IMR-90 (cell line): Measurements from ENCODE around the gene CDHR3. TPM values are rescaled to one million over a fixed set of nuclear protein-coding genes. Genes with fewer than 3 reads are reported as not detected.

Source experiments
- ATAC-seq: fragments of 200-7000 bp; cut with Tn5 transposase; 2 replicates; pipeline ENCODE4 v1.9.1; 2020; ENCODE audit warnings: low read depth, mild to moderate bottlenecking, moderate library complexity
- BruUV-seq: library from RNA; stranded (reverse); fragments of 400-500 nt; replicated peaks from 2 replicates; lab custom pipeline; 2021; lab: Mats Ljungman, UMichigan
- CTCF ChIA-PET: fragments of 300-600 bp; formaldehyde crosslinking; extraction: SDS; loops from one replicate; lab custom pipeline; 2021; ENCODE audit warnings: antibody characterized with exemption; lab: Yijun Ruan, JAX
- POLR2A ChIA-PET: fragments of 300-600 bp; sonication (Branson Sonifier 250); formaldehyde crosslinking; loops from one replicate; lab custom pipeline; 2022; ENCODE audit warnings: antibody characterized with exemption; ENCODE audit not compliant: unreplicated experiment; lab: Charles Lee
- DNase-seq: peaks from one replicate; pipeline ENCODE4 v3.0.0; 2013
- H2AFZ ChIP-seq: replicated peaks from 2 replicates; pipeline ENCODE3; 2013; ENCODE audit warnings: low read length, mild to moderate bottlenecking; ENCODE audit not compliant: poor library complexity
- H2AK5ac ChIP-seq: 2 replicates; pipeline ENCODE4 v1.6.1; 2013; ENCODE audit warnings: low read depth, low read length, inconsistent platforms
- H2AK9ac ChIP-seq: replicated peaks from 2 replicates; pipeline ENCODE3; 2013; ENCODE audit warnings: mild to moderate bottlenecking, low read depth, low read length, moderate library complexity; ENCODE audit not compliant: poor library complexity
- H2BK120ac ChIP-seq: 2 replicates; pipeline ENCODE4 v1.6.1; 2013; ENCODE audit warnings: low read depth, low read length, inconsistent platforms
- H2BK15ac ChIP-seq: 3 replicates; pipeline ENCODE4 v1.6.1; 2013; ENCODE audit warnings: low read depth, low read length, inconsistent platforms
- H2BK20ac ChIP-seq: 2 replicates; pipeline ENCODE4 v1.6.1; 2013; ENCODE audit warnings: low read depth, mild to moderate bottlenecking, inconsistent platforms, low read length, moderate library complexity
- H2BK5ac ChIP-seq: 2 replicates; pipeline ENCODE4 v1.6.1; 2013; ENCODE audit warnings: mild to moderate bottlenecking, low read depth, low read length, inconsistent platforms; ENCODE audit not compliant: poor library complexity, severe bottlenecking
- H3K14ac ChIP-seq: replicated peaks from 2 replicates; pipeline ENCODE4 v1.6.1; 2013; ENCODE audit warnings: low read depth, low read length, inconsistent platforms
- H3K18ac ChIP-seq: 2 replicates; pipeline ENCODE4 v1.6.1; 2013; ENCODE audit warnings: low read depth, low read length, control low read depth
- H3K23ac ChIP-seq: 2 replicates; pipeline ENCODE4 v1.6.1; 2013; ENCODE audit warnings: low read depth, low read length, inconsistent platforms
- H3K27ac ChIP-seq: 2 replicates; pipeline ENCODE4 v1.5.1; 2013; ENCODE audit warnings: mild to moderate bottlenecking, control low read depth, low read length; ENCODE audit not compliant: insufficient read depth
- H3K27me3 ChIP-seq: 2 replicates; pipeline ENCODE4 v1.6.1; 2013; ENCODE audit warnings: low read length; ENCODE audit not compliant: control insufficient read depth, insufficient read depth
- H3K36me3 ChIP-seq: 2 replicates; pipeline ENCODE4 v1.6.1; 2013; ENCODE audit warnings: low read length, mixed read lengths; ENCODE audit not compliant: control insufficient read depth, insufficient read depth
- H3K4ac ChIP-seq: 2 replicates; pipeline ENCODE4 v1.6.1; 2013; ENCODE audit warnings: low read depth, low read length, inconsistent platforms
- H3K4me1 ChIP-seq: 2 replicates; pipeline ENCODE4 v1.6.1; 2013; ENCODE audit warnings: low read length, mixed read lengths; ENCODE audit not compliant: control insufficient read depth, insufficient read depth
- H3K4me2 ChIP-seq: 2 replicates; pipeline ENCODE4 v1.6.1; 2013; ENCODE audit warnings: low read depth, mild to moderate bottlenecking, control low read depth, low read length, moderate library complexity
- H3K4me3 ChIP-seq: 2 replicates; pipeline ENCODE4 v1.5.1; 2013; ENCODE audit warnings: low read depth, mild to moderate bottlenecking, control low read depth, low read length, moderate library complexity; ENCODE audit not compliant: insufficient read depth
- H3K56ac ChIP-seq: 2 replicates; pipeline ENCODE4 v1.6.1; 2013; ENCODE audit warnings: low read length, inconsistent platforms; ENCODE audit not compliant: insufficient read depth; ENCODE audit errors: extremely low read depth
- H3K79me1 ChIP-seq, 2 experiments: 2 replicates each; pipeline ENCODE4 v1.6.1; 2013; ENCODE audit warnings: low read length in 2 of 2, inconsistent platforms in 1 of 2, low read depth in 1 of 2
- H3K9ac ChIP-seq: 2 replicates; pipeline ENCODE4 v1.6.1; 2013; ENCODE audit warnings: low read depth, low read length, control low read depth
- H3K9me1 ChIP-seq: 2 replicates; pipeline ENCODE4 v1.6.1; 2013; ENCODE audit warnings: low read length, inconsistent platforms; ENCODE audit not compliant: insufficient read depth
- H3K9me3 ChIP-seq: 2 replicates; pipeline ENCODE4 v1.6.1; 2013; ENCODE audit warnings: low read length; ENCODE audit not compliant: control insufficient read depth, insufficient read depth
- H4K20me1 ChIP-seq: 2 replicates; pipeline ENCODE4 v1.6.1; 2013; ENCODE audit warnings: low read length, inconsistent platforms; ENCODE audit not compliant: insufficient read depth
- H4K5ac ChIP-seq: 2 replicates; pipeline ENCODE4 v1.6.1; 2013; ENCODE audit warnings: mild to moderate bottlenecking, low read depth, low read length, control low read depth
- H4K8ac ChIP-seq, 2 experiments: 2 replicates each; pipeline ENCODE4 v1.6.1; 2013; ENCODE audit warnings: low read depth in 2 of 2, low read length in 2 of 2, control low read depth in 1 of 2, inconsistent platforms in 1 of 2
- H4K91ac ChIP-seq: 2 replicates; pipeline ENCODE4 v1.6.1; 2013; ENCODE audit warnings: low read depth, low read length, inconsistent platforms; ENCODE audit not compliant: insufficient read depth
- MAZ ChIP-seq: IDR thresholded peaks from 2 replicates; pipeline ENCODE4 v1.6.1; 2012; ENCODE audit warnings: low read depth, mild to moderate bottlenecking, low read length, improper control_type of control experiment, moderate library complexity, borderline replicate concordance
- POLR2A ChIP-seq: IDR thresholded peaks from 2 replicates; pipeline ENCODE4 v1.6.1; 2012; ENCODE audit warnings: mild to moderate bottlenecking, low read depth, low read length
- RCOR1 ChIP-seq: IDR thresholded peaks from 2 replicates; pipeline ENCODE4 v1.6.1; 2012; ENCODE audit warnings: mild to moderate bottlenecking, low read length, improper control_type of control experiment; ENCODE audit not compliant: insufficient replicate concordance
- RFX5 ChIP-seq: IDR thresholded peaks from 2 replicates; pipeline ENCODE4 v1.8.0; 2012; ENCODE audit warnings: low read depth, mild to moderate bottlenecking, low read length, moderate library complexity
- SMC3 ChIP-seq: fragments of 150-350 bp; IDR thresholded peaks from 2 replicates; pipeline ENCODE4 v1.6.1; 2016; ENCODE audit warnings: low read depth, mild to moderate bottlenecking, antibody characterized with exemption, low read length, moderate library complexity
- USF2 ChIP-seq: fragments of 150-350 bp; IDR thresholded peaks from 2 replicates; pipeline ENCODE4 v1.6.1; 2017; ENCODE audit warnings: mild to moderate bottlenecking, antibody characterized with exemption, low read length, low read depth
- WGBS, 2 experiments: methylation state at CpG; one replicate each; pipeline versions ENCODE4 v1.1.5 to v1.1.7; 2013; ENCODE audit warnings: missing lambda C conversion rate in 2 of 2; ENCODE audit not compliant: insufficient read length in 1 of 2; ENCODE audit errors: extremely low coverage in 2 of 2; 5-methylcytosine and 5-hydroxymethylcytosine counted together
- dilution Hi-C: fragments of 300-500 bp; cut with HindIII; formaldehyde crosslinking; loops from one replicate; pipeline ENCODE4 v1.14.3; 2018; ENCODE audit warnings: low sequenced_read_pairs; ENCODE audit not compliant: unreplicated experiment
- in situ Hi-C: fragments of 300-500 bp; cut with MboI; formaldehyde crosslinking; loops from 3 replicates; pipeline ENCODE4 v1.14.3; 2019; ENCODE audit warnings: low sequenced_read_pairs, inconsistent platforms, mixed read lengths
- intact Hi-C: fragments of 100-400 bp; cut with micrococcal nuclease; formaldehyde crosslinking; loops from 2 replicates; pipeline ENCODE4 v1.10.0; 2022
- polyA plus RNA-seq, 3 experiments: library from polyadenylated mRNA; depleted of rRNA; stranded (reverse); fragments of >200 nt; gene quantifications; 2 replicates each; pipeline ENCODE4 v1.2.3, GENCODE V29; 2012; ENCODE audit warnings: low replicate concordance in 1 of 3
- total RNA-seq: library from RNA; depleted of rRNA; stranded (reverse); fragments of >200 nt; gene quantifications from 2 replicates; pipeline ENCODE4 v1.2.3, GENCODE V29; 2012

Gene CDHR3
- total and polyA plus RNA-seq, 2 of the 4 experiments (the other 2 are of a cell fraction) = 0.96 to 1.6 TPM

GRCh38 chr7:106038916-106039315 lies 75.9 kb downstream of the CDHR3 start:
- Histone ChIP-seq H3K4me1 (peaks cover 32% of the 10 kb centered on the region), H2AK9ac (peak overlapping the region; percentile 52), H2BK20ac (peak overlapping the region; percentile 90), H3K4ac (peak overlapping the region; percentile 91), H3K23ac (peak overlapping the region; percentile 55; the same call in 1 of the 2 replicates), H3K9me1 (peaks cover 21% of the 10 kb centered on the region), H2AFZ (peak overlapping the region; percentile 37), H3K56ac (no peak overlapping the region; the same call in 1 of the 2 replicates), H3K18ac (peak overlapping the region; percentile 81), H2BK15ac (peak overlapping the region; percentile 40; the same call in 2 of the 3 replicates), H2BK5ac (no peak overlapping the region), H3K14ac (peak overlapping the region; percentile 68), H4K91ac (peak overlapping the region; percentile 74), H3K4me2 (no peak overlapping the region), H3K9me3 (peaks cover 6% of the 10 kb centered on the region), H3K27me3 (peaks cover under 1% of the 10 kb centered on the region; the same call in 1 of the 2 replicates), H4K5ac (peak overlapping the region; percentile 86), H3K27ac (peak overlapping the region; percentile 78; the same call in 1 of the 2 replicates), H3K9ac (no peak overlapping the region), H3K79me1 (no peaks in the 10 kb centered on the region), H4K20me1 (no peaks in the 10 kb centered on the region), H2AK5ac (peak overlapping the region; percentile 96), H3K36me3 (no peaks in the 10 kb centered on the region), H4K8ac (peak overlapping the region; percentile 17 to 78; a peak in 3 of 4 replicates), H3K4me3 (no peak overlapping the region), H2BK120ac (peak overlapping the region; percentile 89)
- dilution Hi-C loops (no loop called here), intact Hi-C loops (loop anchor here (1.0 kb wide), 2 partner anchors 30 to 263 kb away; no protein-coding TSS in a partner anchor), in situ Hi-C loops (no loop called here)
- CTCF ChIA-PET = interaction anchor here (3.0 kb wide), 1 partner anchor 104 kb away, joined by 9 read pairs; no protein-coding TSS in a partner anchor
- no peak for ATAC-seq
- POLR2A ChIA-PET = no interaction called here
- no peak for DNase-seq
- BruUV-seq = no TSS peak
- no peak for TF ChIP-seq RFX5
- no peak for TF ChIP-seq MAZ
- no peak for TF ChIP-seq SMC3
- no peak for TF ChIP-seq USF2
- TF ChIP-seq RCOR1 = no peak
- no peak for TF ChIP-seq POLR2A
- 95% methylated on average over 10 of the region's 12 CpGs; no CpG with 5 or more reads in 1 of the 2 experiments for WGBS, 2 experiments
